Ishikawa (cell line): ENCODE data around the gene GPRASP2.

ENCODE experiments used
- CREB1 ChIP-seq: IDR thresholded peaks from 2 replicates; pipeline ENCODE4 v1.6.1; 2012; ENCODE audit warnings: low read depth
- MAX ChIP-seq: IDR thresholded peaks from 2 replicates; pipeline ENCODE4 v1.6.1; 2012
- NFIC ChIP-seq: IDR thresholded peaks from 2 replicates; pipeline ENCODE4 v1.6.1; 2012
- TEAD4 ChIP-seq: IDR thresholded peaks from 2 replicates; pipeline ENCODE4 v1.6.1; 2012

GRCh38 chrX:102712981-102713625 lies 855 bp downstream of the GPRASP2 start:
- TF ChIP-seq MAX (no peak), NFIC (no peak), CREB1 (no peak), TEAD4 (no peak)
